ENCODE measurements around the gene CDH5. TPM values are rescaled to one million over a fixed set of nuclear protein-coding genes. Genes with fewer than 3 reads are reported as not detected.

CDH5 gene
- total RNA-seq, 4 donors from 2014 or later, result 1.7 to 21.6 (median 8.0) TPM

DNA sequence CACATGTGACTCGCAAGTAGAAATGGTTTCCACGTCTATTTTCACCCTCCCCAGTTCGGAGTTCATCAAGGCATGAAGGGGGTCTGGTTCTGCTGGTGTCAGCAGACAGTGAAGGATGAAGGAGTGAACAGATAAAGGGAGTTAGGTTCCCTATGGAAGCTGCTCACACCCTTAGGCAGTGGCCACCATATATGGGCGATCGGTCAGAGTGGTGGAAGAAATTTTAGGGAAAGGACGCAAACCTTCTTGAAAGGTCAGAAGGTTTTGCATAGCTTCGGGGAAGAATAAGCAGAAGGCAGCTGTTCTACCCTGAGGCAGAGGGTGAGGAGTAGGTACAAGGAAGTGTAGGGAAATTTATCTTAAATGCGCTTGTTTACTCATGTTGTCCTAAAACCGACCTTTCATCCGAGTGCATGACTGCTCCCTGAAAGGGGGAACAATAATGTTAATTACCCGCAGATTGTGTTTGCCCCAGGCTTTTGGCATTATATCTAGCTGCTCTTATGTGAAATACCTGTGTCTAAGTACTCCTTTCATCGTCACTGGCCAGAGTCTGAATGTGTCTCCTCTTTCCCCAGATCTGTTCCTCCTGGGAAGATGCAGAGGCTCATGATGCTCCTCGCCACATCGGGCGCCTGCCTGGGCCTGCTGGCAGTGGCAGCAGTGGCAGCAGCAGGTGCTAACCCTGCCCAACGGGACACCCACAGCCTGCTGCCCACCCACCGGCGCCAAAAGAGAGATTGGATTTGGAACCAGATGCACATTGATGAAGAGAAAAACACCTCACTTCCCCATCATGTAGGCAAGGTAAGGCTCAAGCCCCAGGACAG is 12.5 kb downstream of the CDH5 start:
- no peak for TF ChIP-seq POLR2A (IDR thresholded peaks at IDR 0.05)
- TF ChIP-seq, protein P1, sequence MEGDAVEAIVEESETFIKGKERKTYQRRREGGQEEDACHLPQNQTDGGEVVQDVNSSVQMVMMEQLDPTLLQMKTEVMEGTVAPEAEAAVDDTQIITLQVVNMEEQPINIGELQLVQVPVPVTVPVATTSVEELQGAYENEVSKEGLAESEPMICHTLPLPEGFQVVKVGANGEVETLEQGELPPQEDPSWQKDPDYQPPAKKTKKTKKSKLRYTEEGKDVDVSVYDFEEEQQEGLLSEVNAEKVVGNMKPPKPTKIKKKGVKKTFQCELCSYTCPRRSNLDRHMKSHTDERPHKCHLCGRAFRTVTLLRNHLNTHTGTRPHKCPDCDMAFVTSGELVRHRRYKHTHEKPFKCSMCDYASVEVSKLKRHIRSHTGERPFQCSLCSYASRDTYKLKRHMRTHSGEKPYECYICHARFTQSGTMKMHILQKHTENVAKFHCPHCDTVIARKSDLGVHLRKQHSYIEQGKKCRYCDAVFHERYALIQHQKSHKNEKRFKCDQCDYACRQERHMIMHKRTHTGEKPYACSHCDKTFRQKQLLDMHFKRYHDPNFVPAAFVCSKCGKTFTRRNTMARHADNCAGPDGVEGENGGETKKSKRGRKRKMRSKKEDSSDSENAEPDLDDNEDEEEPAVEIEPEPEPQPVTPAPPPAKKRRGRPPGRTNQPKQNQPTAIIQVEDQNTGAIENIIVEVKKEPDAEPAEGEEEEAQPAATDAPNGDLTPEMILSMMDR (IDR thresholded peaks at IDR 0.05), result no peak
- no peaks in the 10 kb centered on the region for H3K36me3 ChIP-seq
- H3K4me1 ChIP-seq, result peaks cover 0 to 30% (median 0%) of the 10 kb centered on the region in 3 donors
- 55 to 67% methylated on average over 11 of the region's 18 CpGs for WGBS, 2 donors
- no peak overlapping the region for H3K4me3 ChIP-seq
- intact Hi-C loops (cut with DNase I), result no loop called here
- no peaks in the 10 kb centered on the region for H3K9me3 ChIP-seq
- DNase-seq, result no peak
- H3K27me3 ChIP-seq, result no peaks in the 10 kb centered on the region
- no peak overlapping the region for H3K27ac ChIP-seq

DNA sequence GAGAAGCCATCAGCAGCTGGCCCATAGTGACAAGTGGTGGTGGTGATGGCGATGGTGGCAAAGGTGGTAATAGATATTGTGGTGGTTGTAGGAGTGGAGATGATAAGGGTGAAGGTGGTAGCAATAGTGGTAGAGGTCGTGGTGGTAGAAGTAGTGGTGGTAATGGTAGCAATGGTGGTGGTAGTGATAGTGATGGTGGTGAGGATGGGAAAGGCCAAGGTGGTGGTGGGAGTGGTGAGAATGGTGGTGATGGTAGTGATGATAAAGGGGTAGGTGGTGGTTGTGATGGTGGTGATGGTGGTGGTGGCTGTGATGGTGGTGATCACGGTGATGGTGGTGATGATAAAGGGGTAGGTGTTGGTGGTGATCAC is 13.1 kb downstream of the CDH5 start:
- Histone ChIP-seq H3K27me3 (no peaks in the 10 kb centered on the region), H3K36me3 (no peaks in the 10 kb centered on the region), H3K4me1 (peaks cover 0 to 30% (median 0%) of the 10 kb centered on the region in 3 donors), H3K27ac (no peak overlapping the region), H3K4me3 (no peak overlapping the region), H3K9me3 (no peaks in the 10 kb centered on the region)
- DNase-seq, result no peak
- intact Hi-C loops (cut with DNase I), result no loop called here
- 89 to 90% methylated on average over 3 of the region's 3 CpGs for WGBS, 2 donors
- no peak for TF ChIP-seq POLR2A (IDR thresholded peaks at IDR 0.05)
- TF ChIP-seq, protein P1 (IDR thresholded peaks at IDR 0.05), result no peak

- 90 to 92% methylated on average over 3 of the region's 3 CpGs for WGBS, 2 donors
- no peak overlapping the region for H3K4me3 ChIP-seq
- no peak overlapping the region for H3K27ac ChIP-seq
- H3K9me3 ChIP-seq, result no peaks in the 10 kb centered on the region
- TF ChIP-seq, protein P1 (IDR thresholded peaks at IDR 0.05), result no peak
- no peak for TF ChIP-seq POLR2A (IDR thresholded peaks at IDR 0.05)
- no peak for DNase-seq
- H3K4me1 ChIP-seq, result peaks cover 0 to 30% (median 0%) of the 10 kb centered on the region in 3 donors
- no peaks in the 10 kb centered on the region for H3K36me3 ChIP-seq
- no peaks in the 10 kb centered on the region for H3K27me3 ChIP-seq
- intact Hi-C loops (cut with DNase I), result no loop called here
Measured at GRCh38 chr16:66380421-66380820, 13.9 kb downstream of the CDH5 start.

GRCh38 chr16:66381585-66382170 is 15.2 kb downstream of the CDH5 start:
- Histone ChIP-seq H3K9me3 (no peaks in the 10 kb centered on the region), H3K27me3 (no peaks in the 10 kb centered on the region), H3K4me3 (no peak overlapping the region), H3K27ac (peak overlapping the region in 3 of 4 donors; percentile 62 to 74 (median 74)), H3K4me1 (peaks cover 0 to 27% (median 0%) of the 10 kb centered on the region in 3 donors), H3K36me3 (no peaks in the 10 kb centered on the region)
- no peak for TF ChIP-seq POLR2A (IDR thresholded peaks at IDR 0.05)
- TF ChIP-seq, protein P1 (IDR thresholded peaks at IDR 0.05), result no peak
- intact Hi-C loops (cut with DNase I), result no loop called here
- 93 to 97% methylated on average over 3 to 5 of the region's 5 CpGs for WGBS, 2 donors
- DNase-seq, result no peak

Data from esophagus squamous epithelium (tissue), 5 donors.